Right lobe of liver (tissue), 4 donors: ENCODE measurements around the gene PHGDH.

Experiments
- CTCF ChIP-seq, 4 donors: fragments of 200-600 bp in 3 of 4; fragments of 450-650 bp in 1 of 4; IDR thresholded peaks; one replicate each; pipeline versions ENCODE4 v1.5.1 to v1.8.0; 2016 to 2022; ENCODE audit warnings: antibody characterized with exemption in 4 of 4, mild to moderate bottlenecking in 2 of 4
- POLR2A ChIP-seq: fragments of 450-650 bp; IDR thresholded peaks from one replicate; pipeline ENCODE4 v1.6.1; 2017; ENCODE audit warnings: antibody characterized with exemption, mild to moderate bottlenecking
- donor health status: DM: no; HTN: no; CAD: no.
- donor health status: DM: no; HTN: no; CAD: no.
- donor health status: DM: no; HTN: yes; CAD: no.

DNA sequence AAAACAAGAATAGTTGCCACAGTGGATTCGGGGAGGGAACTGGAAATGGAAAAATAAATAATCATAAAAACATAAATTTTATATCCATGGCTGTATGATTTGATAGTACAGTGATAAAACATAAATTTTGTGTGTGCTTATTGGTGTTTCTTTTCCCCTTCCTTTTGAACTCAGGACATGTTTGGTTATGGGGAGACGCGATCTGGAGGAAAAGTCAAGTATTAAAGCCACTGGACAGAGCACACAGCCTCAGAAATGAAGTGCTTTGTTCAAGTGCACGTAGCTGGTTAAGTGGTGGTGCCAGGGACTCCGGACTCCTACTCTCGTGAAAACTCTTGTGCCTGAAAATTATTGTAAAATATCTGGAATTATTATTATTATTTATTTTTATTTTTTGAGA is 66.6 kb downstream of the PHGDH start:
- no peak for TF ChIP-seq POLR2A
- TF ChIP-seq CTCF (IDR thresholded peaks at IDR 0.05) = no peak
